Raji (cell line): ENCODE results near the gene USP7.

ENCODE experiments used
- POLR2A ChIP-seq: IDR thresholded peaks from 2 replicates; pipeline ENCODE4 v1.6.1; 2011; ENCODE audit warnings: low read depth, low read length, control low read depth; ENCODE audit not compliant: insufficient read depth

The USP7 gene

GRCh38 chr16:8959921-8960787, 3.6 kb downstream of the USP7 start:
- no peak for TF ChIP-seq POLR2A

- no peak for TF ChIP-seq POLR2A
Observed at GRCh38 chr16:8958344-8959167, 5.2 kb downstream of the USP7 start.

GRCh38 chr16:8957509-8958157, 6.1 kb downstream of the USP7 start:
- no peak for TF ChIP-seq POLR2A

DNA sequence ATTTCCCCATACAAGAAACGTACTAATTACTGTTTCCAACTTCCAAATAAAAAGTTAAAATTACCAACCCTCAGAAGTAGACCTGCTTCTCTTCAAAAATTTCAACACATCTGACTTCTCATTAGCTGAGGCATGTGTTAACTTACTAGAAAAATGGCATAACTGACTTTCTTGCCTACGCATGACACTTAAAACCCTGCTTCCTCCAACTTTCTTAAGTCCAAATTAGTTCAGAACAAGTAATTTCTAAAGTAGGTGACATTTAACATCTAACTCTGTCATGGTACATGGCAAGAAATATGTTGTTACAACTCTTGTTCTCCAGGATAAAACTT, 6.7 kb downstream of the USP7 start:
- no peak for TF ChIP-seq POLR2A

GRCh38 chr16:8956265-8957062, 7.2 kb downstream of the USP7 start:
- no peak for TF ChIP-seq POLR2A

DNA sequence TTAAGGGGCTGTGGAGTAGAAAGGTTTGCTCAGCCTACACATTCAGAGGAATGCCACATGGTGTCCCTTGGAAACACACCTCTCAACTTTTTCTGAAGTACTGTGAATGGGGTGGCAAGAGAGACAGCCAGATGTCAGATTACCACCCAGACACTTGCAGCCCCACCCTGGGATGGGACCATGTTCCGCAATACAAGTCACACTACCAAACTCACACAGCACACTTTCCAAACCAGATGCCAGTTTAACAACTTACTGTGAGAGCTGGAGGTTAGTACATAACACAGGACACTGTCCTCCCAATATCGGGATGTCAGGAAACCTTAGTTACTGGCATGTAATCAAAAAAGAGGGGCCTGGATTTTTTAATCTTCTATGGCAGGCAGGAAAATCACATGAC, 7.9 kb downstream of the USP7 start:
- no peak for TF ChIP-seq POLR2A

DNA sequence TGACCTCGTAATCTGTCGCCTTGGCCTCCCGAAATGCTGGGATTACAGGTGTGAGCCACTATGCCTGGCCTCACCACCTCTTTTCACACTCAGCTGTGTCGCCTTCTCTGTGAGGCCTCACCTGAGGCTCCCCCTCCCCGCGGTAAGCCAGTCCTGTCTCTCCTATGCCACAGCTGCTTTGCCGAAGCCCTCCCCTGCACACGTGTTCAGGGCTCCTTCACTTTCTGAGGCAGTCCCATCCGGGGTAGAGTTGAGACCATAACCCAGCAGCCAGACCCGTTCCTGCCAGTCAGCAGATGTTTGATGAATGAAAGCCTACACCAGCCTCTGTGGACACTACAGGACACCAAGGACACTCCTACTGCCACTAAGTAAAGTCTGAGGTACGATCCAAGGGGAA, 10.6 kb downstream of the USP7 start:
- no peak for TF ChIP-seq POLR2A

DNA sequence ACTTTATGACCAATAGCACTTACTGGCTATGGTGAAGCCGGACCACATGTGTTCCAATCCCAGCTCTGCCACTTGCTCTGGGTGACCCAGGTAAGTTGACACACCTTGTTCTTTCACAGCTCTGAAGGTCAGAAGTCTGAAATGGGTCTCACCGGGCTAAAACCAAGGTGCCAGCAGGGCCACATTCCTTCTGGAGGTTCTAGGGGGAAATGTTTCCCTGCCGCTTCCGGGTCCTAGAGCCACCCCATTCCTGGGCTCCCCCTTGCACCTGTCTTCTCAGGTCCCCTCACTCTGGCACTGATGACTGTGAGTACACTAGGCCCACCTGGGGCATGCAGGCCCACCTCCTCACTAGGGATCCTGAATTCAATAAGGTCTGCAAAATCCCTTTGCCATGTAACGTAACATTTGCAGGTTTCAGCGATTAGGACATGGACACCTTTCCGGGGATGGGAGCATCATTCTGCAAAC, 11.4 kb downstream of the USP7 start:
- no peak for TF ChIP-seq POLR2A

DNA sequence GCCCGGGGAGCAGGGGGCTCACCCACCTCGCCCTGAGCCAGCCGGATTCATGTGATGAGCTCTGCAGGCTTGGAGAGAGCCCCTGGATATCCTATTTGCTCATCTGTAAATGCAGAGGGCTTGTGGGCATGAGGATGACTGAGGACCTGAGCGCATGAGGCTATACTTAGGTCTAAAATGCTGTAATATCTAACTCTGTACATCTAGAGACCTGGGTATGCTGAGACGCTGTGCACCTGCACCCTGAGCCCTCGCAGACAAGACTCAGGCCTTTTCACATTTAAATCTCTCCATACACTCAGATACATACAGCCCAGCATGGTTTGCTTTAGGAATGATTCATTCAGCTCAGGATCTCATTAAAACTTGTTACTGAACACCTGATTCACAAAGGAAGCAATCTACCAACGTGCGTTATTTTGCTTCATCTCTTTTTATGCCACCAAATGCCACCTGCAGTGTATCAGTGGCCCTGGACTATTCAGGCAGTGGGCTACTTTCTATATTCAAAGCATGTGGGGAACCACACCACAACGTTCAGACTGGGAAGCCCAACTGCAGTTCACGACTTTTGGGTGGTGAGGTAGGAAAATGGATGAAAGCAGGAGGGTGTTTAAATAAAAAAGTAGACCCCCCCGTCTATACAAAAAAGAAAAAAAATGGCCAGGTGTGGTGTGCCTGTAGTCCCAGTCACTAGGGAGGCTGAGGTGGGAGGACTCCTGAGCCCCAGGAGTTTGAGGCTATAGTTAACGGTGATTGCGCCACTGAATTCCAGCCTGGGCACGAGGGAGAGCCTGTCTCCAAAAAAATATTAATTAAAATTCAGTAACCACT, 12.0 kb downstream of the USP7 start:
- TF ChIP-seq POLR2A = no peak

DNA sequence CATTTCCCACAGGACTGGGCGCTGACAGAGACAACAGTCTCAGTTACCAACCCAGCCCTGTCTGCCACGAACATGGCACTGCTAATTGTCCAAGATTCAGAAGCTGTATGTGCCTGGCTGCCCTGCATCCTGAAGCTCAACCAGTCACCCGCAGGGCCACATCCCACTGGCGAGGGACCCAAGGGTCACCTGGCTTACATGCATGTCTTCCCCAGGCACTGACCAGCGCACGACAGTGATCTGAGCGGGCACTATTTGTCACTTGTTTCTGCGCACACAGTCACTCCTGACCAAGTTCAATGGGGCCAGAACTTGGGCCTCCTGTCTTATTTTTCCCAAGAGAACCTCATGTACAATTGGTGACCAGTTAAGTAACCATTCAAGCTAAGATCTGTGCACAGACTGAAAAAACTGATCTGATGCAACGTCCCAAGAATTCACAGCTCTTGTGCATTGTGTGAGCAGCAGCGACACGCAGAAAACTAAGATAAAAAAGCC, 13.1 kb downstream of the USP7 start:
- TF ChIP-seq POLR2A = no peak

GRCh38 chr16:8949536-8950418, 13.9 kb downstream of the USP7 start:
- no peak for TF ChIP-seq POLR2A

DNA sequence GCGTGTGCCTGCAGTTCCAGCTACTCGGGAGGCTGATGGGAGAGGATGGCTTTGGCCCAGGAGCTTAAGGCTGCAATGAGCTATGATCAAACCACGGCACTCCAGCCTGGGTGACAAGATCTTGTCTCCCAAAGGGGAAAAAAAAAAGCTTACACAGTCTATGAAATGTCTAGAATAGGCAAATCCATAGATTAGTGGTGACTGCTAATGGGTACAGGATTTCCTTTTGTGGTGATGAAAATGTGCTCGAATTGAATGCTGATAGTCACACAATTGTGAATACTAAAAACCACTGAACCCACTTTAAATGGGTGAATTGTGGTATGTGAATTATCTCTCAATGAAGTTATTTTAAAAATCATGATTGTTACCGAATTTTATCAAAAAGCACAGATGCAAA, 14.9 kb downstream of the USP7 start:
- no peak for TF ChIP-seq POLR2A

DNA sequence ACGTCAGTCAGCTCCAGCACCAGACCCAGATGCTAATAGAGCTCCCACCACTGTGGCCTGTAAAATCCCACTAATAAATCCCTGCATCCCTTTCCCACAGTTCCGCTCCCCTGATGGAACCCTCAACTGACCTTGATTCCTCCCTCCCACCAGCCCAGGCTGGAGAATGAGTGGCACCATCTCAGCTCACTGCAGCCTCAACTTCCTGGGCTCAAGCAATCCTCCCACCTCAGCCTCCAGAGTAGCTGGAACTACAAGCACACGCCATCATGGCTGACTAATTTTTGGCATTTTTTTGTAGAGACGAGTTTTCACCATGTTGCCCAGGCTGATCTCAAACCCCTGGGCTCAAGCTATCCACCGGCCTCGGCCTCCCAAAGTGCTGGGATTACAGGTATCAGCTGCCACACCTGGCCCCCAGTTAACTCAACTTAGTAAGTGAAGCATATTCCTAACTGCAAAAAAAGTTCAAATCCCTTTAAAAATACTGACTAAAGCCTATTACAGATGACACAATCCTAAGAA, 15.6 kb downstream of the USP7 start:
- no peak for TF ChIP-seq POLR2A
